Small intestine (tissue), 7 donors: ENCODE measurements around the gene TCF4. TPM values are rescaled to one million over a fixed set of nuclear protein-coding genes. Genes with fewer than 3 reads are reported as not detected.

Experiments
- DNase-seq, 2 donors: peaks; one replicate each; pipeline versions ENCODE4 v3.0.0 to v3.0.0-alpha.2; 2013
- FAIRE-seq: peaks from 2 replicates; lab custom pipeline; 2012; peaks lifted over from hg19 to GRCh38; lab: Jason Lieb, UNC
- H3K27ac ChIP-seq, 3 donors: one replicate each; pipeline ENCODE4 v1.5.1; 2013; ENCODE audit warnings: low read length in 2 of 3, mild to moderate bottlenecking in 2 of 3, control low read depth in 1 of 3, inconsistent platforms in 1 of 3, low read depth in 1 of 3, moderate library complexity in 1 of 3
- H3K27me3 ChIP-seq, 3 donors: one replicate each; pipeline ENCODE4 v1.6.1; 2013; ENCODE audit warnings: low read length in 3 of 3, inconsistent platforms in 1 of 3; ENCODE audit not compliant: control insufficient read depth in 3 of 3, insufficient read depth in 3 of 3
- H3K36me3 ChIP-seq, 3 donors: one replicate each; pipeline ENCODE4 v1.6.1; 2013; ENCODE audit warnings: low read length in 3 of 3, inconsistent platforms in 1 of 3, low read depth in 1 of 3, mild to moderate bottlenecking in 1 of 3, moderate library complexity in 1 of 3; ENCODE audit not compliant: control insufficient read depth in 3 of 3, insufficient read depth in 2 of 3
- H3K4me1 ChIP-seq, 3 donors: one replicate each; pipeline ENCODE4 v1.6.1; 2013; ENCODE audit warnings: low read length in 2 of 3, inconsistent platforms in 1 of 3, low read depth in 1 of 3, mild to moderate bottlenecking in 1 of 3, moderate library complexity in 1 of 3; ENCODE audit not compliant: control insufficient read depth in 3 of 3, insufficient read depth in 2 of 3
- H3K4me3 ChIP-seq, 3 donors: one replicate each; pipeline ENCODE4 v1.5.1; 2013; ENCODE audit warnings: low read length in 3 of 3, control low read depth in 1 of 3, inconsistent platforms in 1 of 3, low read depth in 1 of 3, mild to moderate bottlenecking in 1 of 3, moderate library complexity in 1 of 3
- H3K9me3 ChIP-seq, 2 donors: one replicate each; pipeline ENCODE4 v1.6.1; 2013; ENCODE audit warnings: low read depth in 1 of 2, low read length in 1 of 2; ENCODE audit not compliant: control insufficient read depth in 2 of 2, insufficient read depth in 1 of 2
- WGBS, 3 donors: extraction: QIAGEN DNeasy Blood & Tissue Kit; methylation state at CpG; one replicate each; pipeline ENCODE4 v1.1.7; 2013; 5-methylcytosine and 5-hydroxymethylcytosine counted together
- polyA plus RNA-seq, 4 donors: library from polyadenylated mRNA; stranded (reverse) in 3 of 4; unstranded in 1 of 4; fragments of 200-250 nt in 3 of 4; fragments of 120-200 nt in 1 of 4; gene quantifications; one replicate each; pipeline versions ENCODE4 v1.2.1 to v1.2.3, GENCODE V29; 2013
- donor health status: healthy with polysubstance abuse.
- donor health status: control.
- donor health status: control.
- donor health status: Bipolar disorder and iron deficiency.
- donor health status: healthy.

Gene TCF4
- polyA plus RNA-seq, 4 donors = 0.67 to 23.7 (median 11.5) TPM

DNA sequence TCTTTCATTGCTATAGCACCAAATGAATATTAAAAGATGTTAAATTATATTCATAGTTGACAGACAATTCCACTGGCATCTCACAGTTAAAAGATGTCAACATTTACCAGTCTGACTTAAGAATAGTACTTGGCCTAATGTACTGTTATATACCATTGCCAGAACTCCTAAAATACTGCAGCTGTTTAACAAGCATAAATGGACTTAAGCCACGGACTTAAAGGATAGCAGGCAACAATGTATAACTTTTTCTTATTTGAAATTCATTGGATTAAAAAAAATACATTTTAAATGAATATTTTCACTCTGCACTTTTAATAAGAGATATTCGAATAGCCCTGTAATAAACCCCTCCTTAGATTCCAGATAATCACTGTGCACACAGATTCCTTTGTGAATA is 3.8 kb downstream of the TCF4 start:
- Histone ChIP-seq H3K4me1 (no peaks in the 10 kb centered on the region), H3K27ac (no peak overlapping the region), H3K36me3 (no peaks in the 10 kb centered on the region), H3K9me3 (no peaks in the 10 kb centered on the region), H3K4me3 (no peak overlapping the region), H3K27me3 (peaks cover 0 to 20% (median 0%) of the 10 kb centered on the region in 3 donors)
- 61 to 74% (median 68%) methylated on average over 2 of the region's 2 CpGs for WGBS, 3 donors
- no peak for DNase-seq
- FAIRE-seq = no peak

DNA sequence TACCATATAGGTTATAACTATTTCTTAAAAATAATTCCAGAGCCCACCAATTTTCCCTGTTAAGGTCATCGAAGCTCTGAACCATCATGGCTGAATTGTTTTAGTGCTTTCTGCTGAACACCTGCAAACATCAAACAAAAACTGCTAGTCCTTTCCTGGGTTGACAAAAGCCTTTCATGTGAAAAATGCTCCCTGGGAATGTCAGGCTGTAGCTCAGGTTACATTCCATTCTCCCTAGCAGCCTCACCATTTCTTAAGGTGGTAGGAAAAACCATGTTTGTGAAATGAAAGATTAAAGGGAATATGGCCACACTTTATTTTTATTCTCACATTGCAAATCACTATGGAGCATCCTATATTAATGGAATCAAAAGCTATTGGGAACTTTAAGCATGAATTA is 5.7 kb downstream of the TCF4 start:
- H3K27me3 ChIP-seq = peaks cover 0 to 11% (median 0%) of the 10 kb centered on the region in 3 donors
- H3K4me3 ChIP-seq = no peak overlapping the region
- FAIRE-seq = no peak
- no peaks in the 10 kb centered on the region for H3K9me3 ChIP-seq
- no peaks in the 10 kb centered on the region for H3K4me1 ChIP-seq
- no peaks in the 10 kb centered on the region for H3K36me3 ChIP-seq
- 28 to 51% (median 33%) methylated on average over 1 of the region's 1 CpG for WGBS, 3 donors
- no peak overlapping the region for H3K27ac ChIP-seq
- DNase-seq = no peak

DNA sequence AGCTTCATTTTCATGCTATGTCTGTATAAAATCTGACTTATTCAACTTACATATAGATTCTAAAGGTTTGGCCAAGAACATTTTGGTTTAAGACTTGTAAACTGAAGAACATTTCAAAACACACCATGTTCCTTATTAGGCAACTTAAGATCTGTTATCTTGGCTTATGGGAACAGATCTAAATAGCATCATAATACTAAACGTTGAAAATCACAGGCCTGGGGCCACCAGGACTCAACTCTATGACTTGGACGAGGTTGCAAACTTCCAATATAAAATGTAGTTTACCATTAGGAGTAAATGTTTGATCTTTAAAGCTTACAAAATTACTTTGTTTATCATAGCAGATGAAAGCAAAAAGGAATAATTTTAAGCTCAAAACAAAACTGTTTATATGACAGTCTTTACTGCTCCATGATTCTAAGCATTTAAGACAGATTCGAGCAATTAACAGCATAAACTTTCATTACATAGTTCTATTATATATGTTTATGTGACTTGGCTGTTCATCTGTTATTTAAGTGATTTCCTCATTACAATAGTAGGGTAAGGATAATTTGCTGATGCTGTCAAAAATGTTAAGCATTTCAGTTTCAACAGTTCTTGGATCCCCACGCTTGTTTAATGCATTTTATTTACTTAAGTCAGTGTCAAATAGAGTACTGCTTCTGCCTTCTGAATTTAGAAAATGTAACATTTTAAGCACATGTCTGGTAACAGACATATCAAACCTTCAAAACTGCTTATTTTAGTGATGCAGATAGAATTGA is 8.3 kb downstream of the TCF4 start:
- Histone ChIP-seq H3K27me3 (no peaks in the 10 kb centered on the region), H3K4me1 (no peaks in the 10 kb centered on the region), H3K36me3 (no peaks in the 10 kb centered on the region), H3K9me3 (no peaks in the 10 kb centered on the region), H3K4me3 (no peak overlapping the region), H3K27ac (no peak overlapping the region)
- 50 to 63% (median 59%) methylated on average over 4 of the region's 4 CpGs for WGBS, 3 donors
- no peak for DNase-seq
- no peak for FAIRE-seq

DNA sequence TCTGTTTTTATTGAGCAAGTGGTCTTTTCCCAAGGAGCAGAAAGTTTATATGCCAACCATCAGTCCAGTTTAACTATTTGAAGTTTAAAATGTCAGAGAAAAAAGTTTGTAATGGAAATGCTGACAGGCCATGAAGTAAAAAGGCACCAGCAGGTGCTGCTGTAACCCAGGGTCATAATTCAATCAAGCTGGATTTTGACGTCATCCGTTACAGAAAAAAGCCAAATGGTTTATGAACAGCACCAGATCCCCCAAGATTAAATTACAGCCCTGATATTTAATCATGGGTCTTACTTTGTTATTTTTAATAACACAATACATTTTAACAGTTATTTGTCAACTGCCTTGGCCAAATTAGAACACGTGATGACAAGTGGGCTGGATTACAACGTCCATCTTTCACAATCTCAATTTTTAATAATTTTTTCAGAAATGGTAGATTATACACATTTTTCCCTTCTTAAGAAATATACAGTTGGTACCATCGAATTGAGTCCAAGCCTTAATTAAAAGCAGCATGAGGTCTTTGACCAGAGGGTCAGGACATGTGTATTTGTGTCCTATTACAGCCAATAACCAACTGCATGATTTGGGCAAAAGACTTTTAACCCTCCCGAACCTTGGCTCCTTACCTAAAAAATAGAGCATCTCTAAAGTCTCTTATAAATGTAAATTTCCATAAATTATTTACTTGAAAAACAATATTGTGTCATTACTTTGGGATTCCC is 10.0 kb downstream of the TCF4 start:
- FAIRE-seq (no peak), DNase-seq (no peak)
- Histone ChIP-seq H3K4me3 (no peak overlapping the region), H3K27me3 (no peaks in the 10 kb centered on the region), H3K36me3 (no peaks in the 10 kb centered on the region), H3K4me1 (no peaks in the 10 kb centered on the region), H3K27ac (no peak overlapping the region), H3K9me3 (no peaks in the 10 kb centered on the region)
- 60 to 74% (median 64%) methylated on average over 6 of the region's 6 CpGs for WGBS, 3 donors

DNA sequence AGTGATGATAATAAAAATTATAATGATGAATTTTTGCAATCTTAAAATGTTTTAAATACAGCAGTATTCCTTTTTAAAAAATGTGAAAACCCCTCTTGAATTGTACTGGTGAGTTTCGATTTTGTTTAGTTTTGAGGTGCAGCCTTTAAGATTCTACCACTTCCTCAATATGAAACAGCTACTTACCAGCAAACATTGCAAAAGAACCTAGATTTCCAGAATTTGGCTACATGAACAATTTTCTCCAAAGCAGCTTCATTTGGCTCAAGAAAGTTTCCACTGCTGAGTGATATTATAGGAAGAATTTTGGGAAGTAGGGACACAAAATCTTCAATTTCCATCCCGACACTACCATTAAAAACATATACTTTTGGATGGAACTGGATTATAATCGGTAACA is 12.0 kb downstream of the TCF4 start:
- Histone ChIP-seq H3K9me3 (no peaks in the 10 kb centered on the region), H3K27ac (no peak overlapping the region), H3K4me1 (no peaks in the 10 kb centered on the region), H3K27me3 (no peaks in the 10 kb centered on the region), H3K4me3 (no peak overlapping the region), H3K36me3 (no peaks in the 10 kb centered on the region)
- DNase-seq = no peak
- 83 to 86% (median 83%) methylated on average over 3 of the region's 3 CpGs for WGBS, 3 donors
- FAIRE-seq = no peak

DNA sequence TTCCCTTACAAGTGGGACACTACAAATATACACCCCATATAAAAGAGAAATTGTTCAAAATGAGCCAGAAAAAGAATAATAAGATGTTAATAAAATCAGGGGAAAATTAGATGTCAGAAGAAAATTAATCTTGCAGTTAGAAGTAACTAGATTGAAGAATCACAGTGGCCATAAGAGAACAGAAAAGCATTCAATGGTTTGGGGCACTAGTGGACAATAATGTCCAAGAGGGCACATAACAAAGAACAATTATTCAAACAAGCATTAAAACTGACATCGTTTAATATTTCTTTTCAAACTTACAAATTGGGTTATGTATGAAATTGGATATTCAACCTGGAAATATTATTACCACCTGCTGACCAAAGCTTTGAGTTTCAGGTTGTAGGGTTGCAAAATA is 12.9 kb downstream of the TCF4 start:
- H3K36me3 ChIP-seq = no peaks in the 10 kb centered on the region
- H3K9me3 ChIP-seq = no peaks in the 10 kb centered on the region
- FAIRE-seq = no peak
- no peak overlapping the region for H3K4me3 ChIP-seq
- no peak overlapping the region for H3K27ac ChIP-seq
- DNase-seq = no peak
- no peaks in the 10 kb centered on the region for H3K27me3 ChIP-seq
- H3K4me1 ChIP-seq = no peaks in the 10 kb centered on the region
- WGBS, 3 donors = 78 to 96% (median 87%) methylated on average over 1 of the region's 1 CpG

DNA sequence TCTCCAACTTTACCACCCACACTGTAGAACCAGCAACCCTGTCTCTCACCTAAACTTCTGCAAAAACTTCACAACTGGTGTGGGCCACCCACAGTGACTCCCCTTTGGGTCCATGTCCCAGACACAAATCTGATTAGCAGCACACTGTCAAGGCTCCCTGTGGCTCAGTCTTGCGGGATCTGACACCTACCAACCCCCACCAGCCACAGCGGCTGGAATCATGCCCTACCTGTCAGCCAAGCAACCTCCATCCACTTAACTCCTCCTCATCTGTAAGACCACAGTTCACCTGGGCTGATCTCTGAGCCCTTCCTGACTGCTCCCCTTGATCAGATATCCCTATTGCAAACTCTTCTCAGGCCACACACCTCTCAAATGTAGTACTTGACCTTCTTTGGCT is 14.6 kb downstream of the TCF4 start:
- DNase-seq (no peak), FAIRE-seq (no peak)
- Histone ChIP-seq H3K27me3 (no peaks in the 10 kb centered on the region), H3K4me1 (no peaks in the 10 kb centered on the region), H3K27ac (no peak overlapping the region), H3K4me3 (no peak overlapping the region), H3K9me3 (no peaks in the 10 kb centered on the region), H3K36me3 (no peaks in the 10 kb centered on the region)
- WGBS, 3 donors = 82 to 87% (median 86%) methylated on average over 2 of the region's 2 CpGs

DNA sequence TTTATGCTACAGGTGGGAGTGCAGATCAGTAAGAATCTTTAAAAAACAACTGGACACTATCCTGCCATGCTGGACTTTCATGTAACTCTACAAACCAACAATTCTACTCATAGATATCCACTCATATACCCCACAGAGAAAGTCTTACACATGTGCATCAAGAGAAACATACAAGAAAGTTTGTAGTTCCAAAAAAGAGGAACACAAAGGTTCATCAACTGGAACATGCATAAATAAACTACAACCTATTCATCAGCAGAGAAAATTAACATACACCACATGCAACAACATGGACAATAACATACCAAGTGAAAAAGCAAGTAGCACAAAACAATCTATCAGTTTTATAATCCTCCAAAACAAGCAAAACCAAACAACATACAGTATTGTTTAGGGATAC is 17.0 kb downstream of the TCF4 start:
- Histone ChIP-seq H3K9me3 (no peaks in the 10 kb centered on the region), H3K4me1 (no peaks in the 10 kb centered on the region), H3K4me3 (no peak overlapping the region), H3K36me3 (no peaks in the 10 kb centered on the region), H3K27me3 (no peaks in the 10 kb centered on the region), H3K27ac (no peak overlapping the region)
- DNase-seq = no peak
- no peak for FAIRE-seq
